ENCODE data around the gene NOTUM. TPM values are rescaled to one million over a fixed set of nuclear protein-coding genes. Genes with fewer than 3 reads are reported as not detected.

Gene NOTUM
- polyA plus RNA-seq, 2 of the 4 experiments (the other 2 are of a cell fraction), result 0.06 to 0.92 TPM

DNA sequence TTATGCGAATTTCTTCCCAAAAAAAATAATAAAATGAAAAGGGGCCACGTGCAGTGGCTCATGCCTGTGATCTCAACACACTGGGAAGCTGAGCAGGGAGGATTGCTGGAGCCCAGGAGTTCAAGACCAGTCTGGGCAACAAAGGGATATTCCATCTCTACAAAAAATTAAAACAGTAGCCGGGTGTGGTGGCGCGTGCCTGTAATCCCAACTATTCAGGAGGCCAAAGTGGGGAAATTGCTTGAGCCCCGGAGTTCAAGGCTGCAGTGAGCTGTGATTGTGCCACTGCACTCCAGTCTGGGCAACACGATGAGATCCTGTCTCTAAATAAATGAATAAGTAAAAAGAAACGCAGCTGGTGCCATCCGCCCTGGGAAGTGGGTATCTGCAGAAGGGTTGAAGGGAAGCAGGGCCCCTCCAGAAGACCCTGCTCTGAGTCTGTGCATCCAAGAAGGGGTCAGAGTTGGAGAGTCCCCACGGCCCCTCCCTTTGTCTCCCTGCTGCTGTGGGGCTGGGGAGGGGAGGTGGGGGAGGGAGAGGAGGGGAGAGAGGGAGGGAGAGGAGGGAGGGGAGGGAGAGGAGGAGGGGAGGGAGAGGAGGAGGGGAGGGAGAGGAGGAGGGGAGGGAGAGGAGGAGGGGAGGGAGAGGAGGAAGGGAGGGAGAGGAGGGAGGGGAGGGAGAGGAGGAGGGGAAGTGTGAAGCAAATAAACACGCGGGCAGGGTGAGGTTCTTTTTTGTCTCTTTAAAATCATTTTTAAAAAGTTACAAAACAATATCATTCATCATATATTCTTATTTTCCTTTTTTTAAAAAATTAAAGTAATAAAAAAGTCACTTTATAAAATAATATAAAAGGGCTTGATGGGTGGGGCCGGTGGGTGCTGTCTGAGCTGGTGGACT lies 9.0 kb downstream of the NOTUM start (continued):
- TF ChIP-seq, protein P1, sequence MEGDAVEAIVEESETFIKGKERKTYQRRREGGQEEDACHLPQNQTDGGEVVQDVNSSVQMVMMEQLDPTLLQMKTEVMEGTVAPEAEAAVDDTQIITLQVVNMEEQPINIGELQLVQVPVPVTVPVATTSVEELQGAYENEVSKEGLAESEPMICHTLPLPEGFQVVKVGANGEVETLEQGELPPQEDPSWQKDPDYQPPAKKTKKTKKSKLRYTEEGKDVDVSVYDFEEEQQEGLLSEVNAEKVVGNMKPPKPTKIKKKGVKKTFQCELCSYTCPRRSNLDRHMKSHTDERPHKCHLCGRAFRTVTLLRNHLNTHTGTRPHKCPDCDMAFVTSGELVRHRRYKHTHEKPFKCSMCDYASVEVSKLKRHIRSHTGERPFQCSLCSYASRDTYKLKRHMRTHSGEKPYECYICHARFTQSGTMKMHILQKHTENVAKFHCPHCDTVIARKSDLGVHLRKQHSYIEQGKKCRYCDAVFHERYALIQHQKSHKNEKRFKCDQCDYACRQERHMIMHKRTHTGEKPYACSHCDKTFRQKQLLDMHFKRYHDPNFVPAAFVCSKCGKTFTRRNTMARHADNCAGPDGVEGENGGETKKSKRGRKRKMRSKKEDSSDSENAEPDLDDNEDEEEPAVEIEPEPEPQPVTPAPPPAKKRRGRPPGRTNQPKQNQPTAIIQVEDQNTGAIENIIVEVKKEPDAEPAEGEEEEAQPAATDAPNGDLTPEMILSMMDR (IDR thresholded peaks at IDR 0.05), result no peak
- TF ChIP-seq BCL3 (IDR thresholded peaks at IDR 0.05) (no peak), KDM1A (IDR thresholded peaks at IDR 0.05; ENCODE audit: low read depth) (no peak)
- TF ChIP-seq, protein P2, sequence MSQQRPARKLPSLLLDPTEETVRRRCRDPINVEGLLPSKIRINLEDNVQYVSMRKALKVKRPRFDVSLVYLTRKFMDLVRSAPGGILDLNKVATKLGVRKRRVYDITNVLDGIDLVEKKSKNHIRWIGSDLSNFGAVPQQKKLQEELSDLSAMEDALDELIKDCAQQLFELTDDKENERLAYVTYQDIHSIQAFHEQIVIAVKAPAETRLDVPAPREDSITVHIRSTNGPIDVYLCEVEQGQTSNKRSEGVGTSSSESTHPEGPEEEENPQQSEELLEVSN (IDR thresholded peaks at IDR 0.05; ENCODE audit: borderline replicate concordance, low read depth), result no peak

- no peaks in the 10 kb centered on the region for H3K4me1 ChIP-seq
- DNase-seq (ENCODE audit: low read depth in 1 of 2, low spot score in 1 of 2) (no peak), FAIRE-seq (no peak), ATAC-seq (no peak)
- H3K4me3 ChIP-seq, result no peak overlapping the region
- H3K9me3 ChIP-seq, result no peaks in the 10 kb centered on the region
- H3K27ac ChIP-seq, result no peak overlapping the region
- H3K4me2 ChIP-seq, result no peak overlapping the region
- CTCF ChIA-PET, result interaction anchor here (0.6 to 17.3 kb wide), 8 partner anchors 9 to 149 kb away, joined by 3 to 170 read pairs (median 4); partner anchors contain the start of genes CENPX, LRRC45 and NOTUM
- TF ChIP-seq ZFP36 (IDR thresholded peaks at IDR 0.05; ENCODE audit: borderline replicate concordance, partially characterized antibody) (no peak), CHD4 (IDR thresholded peaks at IDR 0.05; ENCODE audit: borderline replicate concordance) (no peak), KDM1A (IDR thresholded peaks at IDR 0.05; ENCODE audit: low read depth) (no peak), RARB (CRISPR knock-in tag; IDR thresholded peaks at IDR 0.05) (no peak), RNF2 (IDR thresholded peaks at IDR 0.05; ENCODE audit: borderline replicate concordance, low read depth) (no peak), EP300 (IDR thresholded peaks at IDR 0.05) (no peak), NPAS2 (CRISPR knock-in tag; IDR thresholded peaks at IDR 0.05; ENCODE audit: borderline replicate concordance) (no peak), TFCP2L1 (CRISPR knock-in tag; IDR thresholded peaks at IDR 0.05) (no peak), KDM5A (IDR thresholded peaks at IDR 0.05) (no peak), TP53 (CRISPR knock-in tag; IDR thresholded peaks at IDR 0.05) (no peak), HOXB5 (CRISPR knock-in tag; IDR thresholded peaks at IDR 0.05) (no peak), FOSB (CRISPR knock-in tag; IDR thresholded peaks at IDR 0.05) (no peak), HMGXB4 (CRISPR knock-in tag; IDR thresholded peaks at IDR 0.05; ENCODE audit: borderline replicate concordance) (no peak), HOXB13 (CRISPR knock-in tag; IDR thresholded peaks at IDR 0.05; ENCODE audit: low read depth) (no peak), SREBF2 (IDR thresholded peaks at IDR 0.05) (no peak)
- TF ChIP-seq, protein P3, sequence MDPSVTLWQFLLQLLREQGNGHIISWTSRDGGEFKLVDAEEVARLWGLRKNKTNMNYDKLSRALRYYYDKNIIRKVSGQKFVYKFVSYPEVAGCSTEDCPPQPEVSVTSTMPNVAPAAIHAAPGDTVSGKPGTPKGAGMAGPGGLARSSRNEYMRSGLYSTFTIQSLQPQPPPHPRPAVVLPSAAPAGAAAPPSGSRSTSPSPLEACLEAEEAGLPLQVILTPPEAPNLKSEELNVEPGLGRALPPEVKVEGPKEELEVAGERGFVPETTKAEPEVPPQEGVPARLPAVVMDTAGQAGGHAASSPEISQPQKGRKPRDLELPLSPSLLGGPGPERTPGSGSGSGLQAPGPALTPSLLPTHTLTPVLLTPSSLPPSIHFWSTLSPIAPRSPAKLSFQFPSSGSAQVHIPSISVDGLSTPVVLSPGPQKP (IDR thresholded peaks at IDR 0.05; ENCODE audit: low read depth, low read length), result no peak
- TF ChIP-seq, protein P1 (IDR thresholded peaks at IDR 0.05), result no peak
- WGBS (ENCODE audit: missing lambda C conversion rate), result 86% methylated on average over 15 of the region's 15 CpGs
- POLR2A ChIA-PET, result no interaction called here
Measured at GRCh38 chr17:81950501-81950900, 10.5 kb downstream of the NOTUM start.
